Measurements from ENCODE around the gene STRIP2. TPM values are rescaled to one million over a fixed set of nuclear protein-coding genes. Genes with fewer than 3 reads are reported as not detected.
A peak's percentile ranks its signal among the peaks of the same experiment; 100 is the strongest.
"Not testable (repeated sequence)": the region's sequence is repeated elsewhere in the genome, so short reads cannot be mapped to it uniquely, and the experiment has no call there.

The STRIP2 gene
- total and polyA plus RNA-seq, 9 of the 15 experiments (the other 6 are each of a cell fraction or from before 2014, with no cell fraction given): 10.1 to 81.8 (median 42.3) TPM

DNA sequence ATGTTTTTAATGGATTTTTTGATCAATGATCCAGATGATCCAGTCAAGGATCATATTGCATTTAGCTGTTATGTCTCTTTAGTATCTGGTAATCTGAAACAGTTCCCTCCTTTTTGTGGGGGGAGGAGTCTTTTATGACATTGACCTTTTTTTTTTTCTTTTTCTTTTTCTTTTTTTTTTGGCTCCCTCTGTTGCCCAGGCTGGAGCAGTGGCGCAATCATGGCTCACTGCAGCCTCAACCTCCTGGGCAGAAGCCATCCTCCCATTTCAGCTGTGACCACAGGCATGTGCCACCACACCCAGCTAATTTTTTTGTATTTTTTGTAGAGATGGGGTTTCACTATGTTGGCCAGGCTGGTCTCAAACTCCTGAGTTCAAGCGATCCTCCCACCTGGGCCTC, 90.2 kb downstream of the STRIP2 start:
- H3K9me3 ChIP-seq (replicated peaks; ENCODE audit: control insufficient read depth, insufficient read depth, low read depth, low read length); H2AFZ ChIP-seq (ENCODE audit: low read depth, low read length); intact Hi-C loops (cut with micrococcal nuclease); H3K4me2 ChIP-seq (ENCODE audit: insufficient read depth, low read length); H3K9me1 ChIP-seq (ENCODE audit: control insufficient read depth, insufficient read depth, low read length); H3K27ac ChIP-seq (ENCODE audit: extremely low read depth, low read depth, low read length); H3K4me3 ChIP-seq; H4K20me1 ChIP-seq (replicated peaks; ENCODE audit: control insufficient read depth, insufficient read depth, low read length); BruUV-seq (replicated peaks); H3K36me3 ChIP-seq (ENCODE audit: control insufficient read depth, insufficient read depth, low read length); FAIRE-seq; H3K9ac ChIP-seq (ENCODE audit: insufficient read depth in 1 of 2, low read depth in 2 of 2, low read length in 2 of 2); H3K79me2 ChIP-seq (ENCODE audit: control insufficient read depth, insufficient read depth, low read length); TF ChIP-seq CEBPG (CRISPR knock-in tag; IDR thresholded peaks at IDR 0.05): not testable (repeated sequence)
- WGBS (ENCODE audit: insufficient coverage, low coverage, missing lambda C conversion rate): 15% methylated on average over 2 of the region's 2 CpGs
- ATAC-seq (peak; percentile 58), DNase-seq (ENCODE audit: extremely low read depth in 1 of 4, low spot score in 3 of 4) (peak in 1 of 4 experiments; percentile 35)
- ChIA-PET CTCF (ENCODE audit: low intra/inter-chr PET ratio) (interaction anchor here (0.6 kb wide), 1 partner anchor 420 kb away, joined by 6 read pairs; no protein-coding TSS in a partner anchor), POLR2A (interaction anchor here (1.2 to 1.6 kb wide), 2 partner anchors 13 to 182 kb away, joined by 4 to 6 read pairs; no protein-coding TSS in a partner anchor)
- in situ Hi-C loops (cut with MboI): loop anchor here (10.0 kb wide), 1 partner anchor 1700 kb away; no protein-coding TSS in a partner anchor
- Histone ChIP-seq H3K4me1 (replicated peaks in 1 of 2; ENCODE audit: control insufficient read depth in 2 of 2, insufficient read depth in 2 of 2, low read length in 2 of 2) (peaks cover 6 to 11% of the 10 kb centered on the region in 2 experiments; a peak in 3 of 5 replicates), H3K27me3 (ENCODE audit: control insufficient read depth in 2 of 2, insufficient read depth in 2 of 2, low read length in 2 of 2) (peaks cover 16 to 45% of the 10 kb centered on the region in 2 experiments; a peak in 3 of 5 replicates)
- TF ChIP-seq ZNF384 (IDR thresholded peaks at IDR 0.05; ENCODE audit: low read depth, low read length): peak; percentile 93
- peak; percentile 72 to 84 for TF ChIP-seq CEBPG (tag; conservative IDR thresholded peaks at IDR 0.05 in 1 of 2, IDR thresholded peaks at IDR 0.05 in 1 of 2)
- peak; percentile 54 to 67; a peak in 3 of 4 replicates for TF ChIP-seq TRIM24 (IDR thresholded peaks at IDR 0.05)
- TF ChIP-seq, protein P1, sequence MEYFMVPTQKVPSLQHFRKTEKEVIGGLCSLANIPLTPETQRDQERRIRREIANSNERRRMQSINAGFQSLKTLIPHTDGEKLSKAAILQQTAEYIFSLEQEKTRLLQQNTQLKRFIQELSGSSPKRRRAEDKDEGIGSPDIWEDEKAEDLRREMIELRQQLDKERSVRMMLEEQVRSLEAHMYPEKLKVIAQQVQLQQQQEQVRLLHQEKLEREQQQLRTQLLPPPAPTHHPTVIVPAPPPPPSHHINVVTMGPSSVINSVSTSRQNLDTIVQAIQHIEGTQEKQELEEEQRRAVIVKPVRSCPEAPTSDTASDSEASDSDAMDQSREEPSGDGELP (CRISPR knock-in tag; IDR thresholded peaks at IDR 0.05; ENCODE audit: borderline replicate concordance): peak; percentile 60; the same call in 1 of the 2 replicates
- TF ChIP-seq, protein P2, sequence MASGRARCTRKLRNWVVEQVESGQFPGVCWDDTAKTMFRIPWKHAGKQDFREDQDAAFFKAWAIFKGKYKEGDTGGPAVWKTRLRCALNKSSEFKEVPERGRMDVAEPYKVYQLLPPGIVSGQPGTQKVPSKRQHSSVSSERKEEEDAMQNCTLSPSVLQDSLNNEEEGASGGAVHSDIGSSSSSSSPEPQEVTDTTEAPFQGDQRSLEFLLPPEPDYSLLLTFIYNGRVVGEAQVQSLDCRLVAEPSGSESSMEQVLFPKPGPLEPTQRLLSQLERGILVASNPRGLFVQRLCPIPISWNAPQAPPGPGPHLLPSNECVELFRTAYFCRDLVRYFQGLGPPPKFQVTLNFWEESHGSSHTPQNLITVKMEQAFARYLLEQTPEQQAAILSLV (tag; IDR thresholded peaks at IDR 0.05): 0 out of 2 replicates have a peak, but pooled peaks have one; percentile 17
- TF ChIP-seq NRF1 (conservative IDR thresholded peaks at IDR 0.05 in 1 of 2, IDR thresholded peaks at IDR 0.05 in 1 of 2): 0 out of 4 replicates have a peak, but pooled peaks of 1 of the 2 experiments have one; percentile 20
- 0 out of 2 replicates have a peak, but pooled peaks have one; percentile 34 for TF ChIP-seq NBN (IDR thresholded peaks at IDR 0.05; ENCODE audit: low read depth)
- TF ChIP-seq ZNF121 (CRISPR knock-in tag; conservative IDR thresholded peaks at IDR 0.05): peak; percentile 36; the same call in 1 of the 2 replicates
- TF ChIP-seq, protein P3, sequence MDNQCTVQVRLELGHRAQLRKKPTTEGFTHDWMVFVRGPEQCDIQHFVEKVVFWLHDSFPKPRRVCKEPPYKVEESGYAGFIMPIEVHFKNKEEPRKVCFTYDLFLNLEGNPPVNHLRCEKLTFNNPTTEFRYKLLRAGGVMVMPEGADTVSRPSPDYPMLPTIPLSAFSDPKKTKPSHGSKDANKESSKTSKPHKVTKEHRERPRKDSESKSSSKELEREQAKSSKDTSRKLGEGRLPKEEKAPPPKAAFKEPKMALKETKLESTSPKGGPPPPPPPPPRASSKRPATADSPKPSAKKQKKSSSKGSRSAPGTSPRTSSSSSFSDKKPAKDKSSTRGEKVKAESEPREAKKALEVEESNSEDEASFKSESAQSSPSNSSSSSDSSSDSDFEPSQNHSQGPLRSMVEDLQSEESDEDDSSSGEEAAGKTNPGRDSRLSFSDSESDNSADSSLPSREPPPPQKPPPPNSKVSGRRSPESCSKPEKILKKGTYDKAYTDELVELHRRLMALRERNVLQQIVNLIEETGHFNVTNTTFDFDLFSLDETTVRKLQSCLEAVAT (IDR thresholded peaks at IDR 0.05): peak in 1 of 2 experiments; percentile 58; a peak in 1 of 4 replicates
- TF ChIP-seq, protein P4, sequence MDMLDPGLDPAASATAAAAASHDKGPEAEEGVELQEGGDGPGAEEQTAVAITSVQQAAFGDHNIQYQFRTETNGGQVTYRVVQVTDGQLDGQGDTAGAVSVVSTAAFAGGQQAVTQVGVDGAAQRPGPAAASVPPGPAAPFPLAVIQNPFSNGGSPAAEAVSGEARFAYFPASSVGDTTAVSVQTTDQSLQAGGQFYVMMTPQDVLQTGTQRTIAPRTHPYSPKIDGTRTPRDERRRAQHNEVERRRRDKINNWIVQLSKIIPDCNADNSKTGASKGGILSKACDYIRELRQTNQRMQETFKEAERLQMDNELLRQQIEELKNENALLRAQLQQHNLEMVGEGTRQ (CRISPR knock-in tag; IDR thresholded peaks at IDR 0.05): 0 out of 2 replicates have a peak, but pooled peaks have one; percentile 10
- TF ChIP-seq RAD51 (IDR thresholded peaks at IDR 0.05; ENCODE audit: borderline replicate concordance, low read depth): peak; percentile 36; the same call in 1 of the 2 replicates
- TF ChIP-seq, protein P5, sequence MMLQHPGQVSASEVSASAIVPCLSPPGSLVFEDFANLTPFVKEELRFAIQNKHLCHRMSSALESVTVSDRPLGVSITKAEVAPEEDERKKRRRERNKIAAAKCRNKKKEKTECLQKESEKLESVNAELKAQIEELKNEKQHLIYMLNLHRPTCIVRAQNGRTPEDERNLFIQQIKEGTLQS (IDR thresholded peaks at IDR 0.05): 0 out of 2 replicates have a peak, but pooled peaks have one; percentile 12
- TF ChIP-seq, protein P5 (CRISPR knock-in tag; conservative IDR thresholded peaks at IDR 0.05): not testable (repeated sequence)
- TF ChIP-seq DACH1 (IDR thresholded peaks at IDR 0.05; ENCODE audit: partially characterized antibody): peak; percentile 13
- TF ChIP-seq CEBPB (tag; IDR thresholded peaks at IDR 0.05): peak; percentile 90
- peak; percentile 48 for TF ChIP-seq DPF2 (IDR thresholded peaks at IDR 0.05)

Measured in K562 (cell line).